Inferior parietal cortex (tissue), 1 donor: ENCODE measurements around the gene GDF9.

ENCODE experiments used
- DNase-seq: peaks from one replicate; pipeline ENCODE4 v3.0.0-alpha.2; 2016; ENCODE audit errors: extremely low spot score

GDF9 gene

GRCh38 chr5:132866342-132867045 lies at the start of gene GDF9, which contains the start of gene UQCRQ:
GDF9 (minus strand) TSS chr5:132866469; CDS start chr5:132864533, 1,936 bp downstream.
UQCRQ (plus strand) TSS chr5:132866642; CDS start chr5:132866882, 240 bp downstream.
- peak; percentile 100 for DNase-seq

- no peak for DNase-seq
Measured at GRCh38 chr5:132915681-132916080, 49.4 kb upstream of the GDF9 start.

GRCh38 chr5:132909702-132910101 lies 43.4 kb upstream of the GDF9 start:
- DNase-seq, result no peak

GRCh38 chr5:132907161-132907560 lies 40.9 kb upstream of the GDF9 start:
- DNase-seq, result no peak

- DNase-seq, result no peak
Measured at GRCh38 chr5:132905938-132906337, 39.7 kb upstream of the GDF9 start.

GRCh38 chr5:132901730-132902129 lies 35.5 kb upstream of the GDF9 start:
- no peak for DNase-seq

GRCh38 chr5:132901036-132901435 lies 34.8 kb upstream of the GDF9 start:
- no peak for DNase-seq

- DNase-seq, result no peak
Measured at GRCh38 chr5:132898094-132898493, 31.8 kb upstream of the GDF9 start.

- DNase-seq, result no peak
Measured at GRCh38 chr5:132896685-132897084, 30.4 kb upstream of the GDF9 start.

- no peak for DNase-seq
Measured at GRCh38 chr5:132895719-132896305, 29.5 kb upstream of the GDF9 start.

- DNase-seq, result no peak
Measured at GRCh38 chr5:132890817-132891216, 24.5 kb upstream of the GDF9 start.

- no peak for DNase-seq
Measured at GRCh38 chr5:132889501-132889900, 23.2 kb upstream of the GDF9 start.

- DNase-seq, result no peak
Measured at GRCh38 chr5:132887283-132887682, 21.0 kb upstream of the GDF9 start.

GRCh38 chr5:132886064-132886823 lies 20.0 kb upstream of the GDF9 start:
- no peak for DNase-seq

- no peak for DNase-seq
Measured at GRCh38 chr5:132884548-132884947, 18.3 kb upstream of the GDF9 start.

GRCh38 chr5:132883261-132883834 lies 17.1 kb upstream of the GDF9 start:
- peak; percentile 82 for DNase-seq

GRCh38 chr5:132877938-132878337 lies 11.7 kb upstream of the GDF9 start:
- DNase-seq, result no peak

GRCh38 chr5:132877466-132877865 lies 11.2 kb upstream of the GDF9 start:
- DNase-seq, result no peak

GRCh38 chr5:132876020-132876759 lies 9.9 kb upstream of the GDF9 start:
- DNase-seq, result no peak

GRCh38 chr5:132873930-132874271 lies 7.6 kb upstream of the GDF9 start:
- no peak for DNase-seq

GRCh38 chr5:132873119-132873929 lies 7.1 kb upstream of the GDF9 start, which contains the start of gene LEAP2:
LEAP2 (plus strand) TSS chr5:132873668; CDS start chr5:132873695, 27 bp downstream.
- no peak for DNase-seq
